HEK293 (cell line): Measurements from ENCODE around the gene ZNF607.
"Not testable (repeated sequence)": the region's sequence is repeated elsewhere in the genome, so short reads cannot be mapped to it uniquely, and the experiment has no call there.

Source experiments
- ELK4 ChIP-seq: IDR thresholded peaks from 2 replicates; pipeline ENCODE4 v1.6.1; 2011; ENCODE audit warnings: mild to moderate bottlenecking, low read depth, low read length, borderline replicate concordance
- ZBTB11 ChIP-seq: fragments of 450-650 bp; formaldehyde crosslinking; conservative IDR thresholded peaks from 2 replicates; pipeline ENCODE4 v1.5.1; 2016; ENCODE audit warnings: low read depth, missing biosample characterization, missing genetic modification characterization
- ZNF214 ChIP-seq: fragments of 450-650 bp; formaldehyde crosslinking; IDR thresholded peaks from 2 replicates; pipeline ENCODE4 v1.5.1; 2017; ENCODE audit warnings: missing biosample characterization, mild to moderate bottlenecking, missing genetic modification characterization, borderline replicate concordance
- ZNF24 ChIP-seq: fragments of 450-650 bp; formaldehyde crosslinking; IDR thresholded peaks from 2 replicates; pipeline ENCODE4 v1.5.1; 2016; ENCODE audit warnings: missing biosample characterization, missing genetic modification characterization
- ZNF248 ChIP-seq: fragments of 450-650 bp; formaldehyde crosslinking; IDR thresholded peaks from 2 replicates; pipeline ENCODE4 v1.5.1; 2017; ENCODE audit warnings: missing biosample characterization, missing genetic modification characterization
- ZNF324 ChIP-seq: fragments of 450-650 bp; formaldehyde crosslinking; IDR thresholded peaks from 2 replicates; pipeline ENCODE4 v1.5.1; 2016; ENCODE audit warnings: missing biosample characterization, missing genetic modification characterization
- ZNF37A ChIP-seq: fragments of 450-650 bp; IDR thresholded peaks from 2 replicates; pipeline ENCODE4 v1.5.1; 2018; ENCODE audit warnings: missing biosample characterization, missing genetic modification characterization
- ZSCAN5A ChIP-seq: fragments of 450-650 bp; formaldehyde crosslinking; IDR thresholded peaks from 2 replicates; pipeline ENCODE4 v1.5.1; 2016; ENCODE audit warnings: missing biosample characterization, missing genetic modification characterization
- TF ChIP-seq, protein P1 (sequence below): fragments of 450-650 bp; formaldehyde crosslinking; IDR thresholded peaks from 2 replicates; pipeline ENCODE4 v1.5.1; 2016; ENCODE audit warnings: missing biosample characterization, missing genetic modification characterization
- TF ChIP-seq, protein P2 (sequence below): fragments of 450-650 bp; formaldehyde crosslinking; IDR thresholded peaks from 2 replicates; pipeline ENCODE4 v1.5.1; 2016; ENCODE audit warnings: missing biosample characterization, missing genetic modification characterization

DNA sequence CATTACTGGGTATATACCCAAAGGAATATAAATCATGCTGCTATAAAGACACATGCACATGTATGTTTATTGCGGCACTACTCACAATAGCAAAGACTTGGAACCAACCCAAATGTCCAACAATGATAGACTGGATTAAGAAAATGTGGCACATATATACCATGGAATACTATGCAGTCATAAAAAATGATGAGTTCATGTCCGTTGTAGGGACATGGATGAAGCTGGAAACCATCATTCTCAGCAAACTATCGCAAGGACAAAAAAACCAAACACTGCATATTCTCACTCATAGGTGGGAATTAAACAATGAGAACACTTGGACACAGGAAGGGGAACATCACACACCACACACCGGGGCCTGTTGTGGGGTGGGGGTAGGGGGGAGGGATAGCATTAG, 38.1 kb upstream of the ZNF607 start:
- TF ChIP-seq ZNF37A (tag by site-specific recombination); ZNF24; ZNF324 (tag by site-specific recombination); ZSCAN5A (tag by site-specific recombination); ELK4; ZNF248 (tag by site-specific recombination); ZNF214 (tag by site-specific recombination); ZBTB11 (tag by site-specific recombination): not testable (repeated sequence)
- TF ChIP-seq, protein P1, sequence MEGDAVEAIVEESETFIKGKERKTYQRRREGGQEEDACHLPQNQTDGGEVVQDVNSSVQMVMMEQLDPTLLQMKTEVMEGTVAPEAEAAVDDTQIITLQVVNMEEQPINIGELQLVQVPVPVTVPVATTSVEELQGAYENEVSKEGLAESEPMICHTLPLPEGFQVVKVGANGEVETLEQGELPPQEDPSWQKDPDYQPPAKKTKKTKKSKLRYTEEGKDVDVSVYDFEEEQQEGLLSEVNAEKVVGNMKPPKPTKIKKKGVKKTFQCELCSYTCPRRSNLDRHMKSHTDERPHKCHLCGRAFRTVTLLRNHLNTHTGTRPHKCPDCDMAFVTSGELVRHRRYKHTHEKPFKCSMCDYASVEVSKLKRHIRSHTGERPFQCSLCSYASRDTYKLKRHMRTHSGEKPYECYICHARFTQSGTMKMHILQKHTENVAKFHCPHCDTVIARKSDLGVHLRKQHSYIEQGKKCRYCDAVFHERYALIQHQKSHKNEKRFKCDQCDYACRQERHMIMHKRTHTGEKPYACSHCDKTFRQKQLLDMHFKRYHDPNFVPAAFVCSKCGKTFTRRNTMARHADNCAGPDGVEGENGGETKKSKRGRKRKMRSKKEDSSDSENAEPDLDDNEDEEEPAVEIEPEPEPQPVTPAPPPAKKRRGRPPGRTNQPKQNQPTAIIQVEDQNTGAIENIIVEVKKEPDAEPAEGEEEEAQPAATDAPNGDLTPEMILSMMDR, result not testable (repeated sequence)
- TF ChIP-seq, protein P2, sequence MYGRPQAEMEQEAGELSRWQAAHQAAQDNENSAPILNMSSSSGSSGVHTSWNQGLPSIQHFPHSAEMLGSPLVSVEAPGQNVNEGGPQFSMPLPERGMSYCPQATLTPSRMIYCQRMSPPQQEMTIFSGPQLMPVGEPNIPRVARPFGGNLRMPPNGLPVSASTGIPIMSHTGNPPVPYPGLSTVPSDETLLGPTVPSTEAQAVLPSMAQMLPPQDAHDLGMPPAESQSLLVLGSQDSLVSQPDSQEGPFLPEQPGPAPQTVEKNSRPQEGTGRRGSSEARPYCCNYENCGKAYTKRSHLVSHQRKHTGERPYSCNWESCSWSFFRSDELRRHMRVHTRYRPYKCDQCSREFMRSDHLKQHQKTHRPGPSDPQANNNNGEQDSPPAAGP, result not testable (repeated sequence)
